Heart left ventricle (tissue), 13 donors: ENCODE data around the gene MYO5C.

Experiments used
- CTCF ChIP-seq, 12 donors: fragments of 200-600 bp; sonication (generic) in 4 of 12; IDR thresholded peaks; one replicate each; pipeline versions ENCODE4 v1.5.0 to v1.8.0; 2018 to 2022; ENCODE audit warnings: antibody characterized with exemption in 12 of 12, mild to moderate bottlenecking in 5 of 12
- POLR2A ChIP-seq, 2 donors: fragments of 450-650 bp; IDR thresholded peaks; one replicate each; pipeline ENCODE4 v1.6.1; 2017; ENCODE audit warnings: antibody characterized with exemption in 2 of 2, mild to moderate bottlenecking in 2 of 2, moderate library complexity in 2 of 2
- donor health status: ischemic (EF 13 %, LVEDD 7.1; RV severe dilation, severe dysfunction).
- donor health status: DM: no; HTN: yes; CAD: no.
- donor health status: DM: no; HTN: no; CAD: no.
- donor health status: ischemic (EF 25% LVEDD 6.9; RV normal size, moderate dysfunction).
- donor health status: ischemic (EF 25% LVEDD 5.7; RV mildly dilated, moderate dysfunction).
- donor health status: ischemic (EF 35%, LVEDD 5.7; RV mildly dilated, moderate dysfunction).
- donor health status: nonischemic (EF 11% LVEDD 7.7; RV severe dilation, severe dysfunction).
- donor health status: DM: yes; HTN: yes; CAD: no.
- donor health status: PGD.
- donor health status: ischemic (EF 29% LVEDD 5.4; RV normal size, mild dysfunction).
- donor health status: nonischemic (EF 23%, LVEDD 6.1; RV moderate dilation, normal function).

- no peak for TF ChIP-seq CTCF (IDR thresholded peaks at IDR 0.05)
- no peak for TF ChIP-seq POLR2A (IDR thresholded peaks at IDR 0.05)
Measured at GRCh38 chr15:52288051-52288942, 7.3 kb downstream of the MYO5C start.
